Left renal pelvis (tissue), 4 donors: Measurements from ENCODE around the gene BCL2L11. TPM values are rescaled to one million over a fixed set of nuclear protein-coding genes. Genes with fewer than 3 reads are reported as not detected.

Experiments used
- DNase-seq, 4 donors: peaks; one replicate each; pipeline ENCODE4 v3.0.0-alpha.2; 2013; ENCODE audit warnings: low read depth in 4 of 4, low spot score in 3 of 4
- polyA plus RNA-seq, 4 donors: library from polyadenylated mRNA; unstranded; fragments of 120-200 nt; gene quantifications; one replicate each; pipeline ENCODE4 v1.2.1, GENCODE V29; 2013; ENCODE audit not compliant: insufficient read length in 4 of 4

Gene BCL2L11
- polyA plus RNA-seq, 4 donors, result 14.6 to 21.4 (median 18.5) TPM

DNA sequence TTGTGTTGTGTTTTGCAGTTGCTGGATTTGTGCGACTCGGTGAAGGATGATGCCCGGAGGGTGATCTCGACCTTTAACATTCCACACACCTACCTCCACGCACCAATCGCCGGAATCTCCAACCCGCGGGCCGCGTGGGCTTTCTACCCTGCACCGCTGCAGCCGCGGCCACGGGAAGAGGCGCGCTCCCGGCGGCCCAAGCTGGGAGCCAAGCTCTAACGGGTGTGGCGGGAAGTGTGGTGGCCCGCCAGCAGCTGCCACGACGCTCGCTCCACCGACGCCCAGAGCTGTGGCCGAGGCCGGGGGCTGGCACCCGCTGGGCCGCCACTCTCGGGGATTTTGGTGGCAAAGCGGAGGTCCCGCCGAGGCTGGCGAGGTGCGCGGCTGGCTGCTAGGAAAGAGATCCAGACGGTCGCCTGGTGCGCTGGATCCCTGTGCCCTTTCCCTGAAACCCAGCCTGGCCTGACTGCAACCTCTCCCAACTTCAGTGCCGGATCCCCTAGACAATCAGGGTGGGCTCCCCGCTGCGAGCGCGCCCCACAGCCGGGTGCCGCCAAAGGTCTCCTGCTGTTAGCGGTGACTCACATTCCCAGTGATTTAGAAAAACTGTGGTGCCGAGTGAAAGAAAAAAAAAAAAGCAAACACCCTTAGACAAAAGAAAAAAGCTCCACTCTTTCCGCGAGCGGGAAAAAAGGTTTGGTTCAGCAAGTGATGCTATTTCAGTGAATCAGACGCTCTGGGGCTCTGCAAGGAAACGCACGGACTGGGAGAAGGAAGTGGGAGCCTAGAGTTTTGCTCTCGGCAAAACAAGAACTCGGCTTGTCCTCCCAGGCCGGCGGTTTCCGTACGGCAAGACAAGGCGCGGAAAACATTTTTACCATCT, 2.9 kb upstream of the BCL2L11 start:
- DNase-seq, result peak; percentile 20 to 29 (median 28)

DNA sequence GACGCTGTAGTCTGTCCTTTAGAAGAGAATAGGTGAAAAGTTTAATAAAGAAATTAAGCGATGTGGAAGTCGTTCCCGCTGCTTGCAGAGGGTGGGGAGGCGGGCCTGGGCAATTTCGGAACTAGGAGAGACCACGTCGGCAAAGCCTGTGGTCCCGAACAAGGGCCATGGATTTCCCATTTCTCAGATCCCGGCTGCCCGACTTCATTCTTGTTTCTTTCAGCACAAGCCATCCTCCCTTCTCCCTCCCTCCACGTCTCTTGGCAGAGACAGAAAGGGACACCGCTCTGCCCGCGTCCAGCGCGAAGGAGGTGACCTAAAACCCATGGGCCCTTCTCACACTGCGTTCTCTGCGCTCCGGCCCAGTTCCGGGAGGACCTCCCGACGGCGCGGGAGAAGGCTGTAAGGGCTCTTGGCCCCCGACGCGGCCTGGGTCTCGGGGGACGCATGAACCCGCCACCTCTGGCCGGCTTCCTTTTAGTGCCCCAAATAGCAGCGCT, 2.2 kb upstream of the BCL2L11 start:
- peak in 2 of 4 donors; percentile 9 to 18 for DNase-seq

DNA sequence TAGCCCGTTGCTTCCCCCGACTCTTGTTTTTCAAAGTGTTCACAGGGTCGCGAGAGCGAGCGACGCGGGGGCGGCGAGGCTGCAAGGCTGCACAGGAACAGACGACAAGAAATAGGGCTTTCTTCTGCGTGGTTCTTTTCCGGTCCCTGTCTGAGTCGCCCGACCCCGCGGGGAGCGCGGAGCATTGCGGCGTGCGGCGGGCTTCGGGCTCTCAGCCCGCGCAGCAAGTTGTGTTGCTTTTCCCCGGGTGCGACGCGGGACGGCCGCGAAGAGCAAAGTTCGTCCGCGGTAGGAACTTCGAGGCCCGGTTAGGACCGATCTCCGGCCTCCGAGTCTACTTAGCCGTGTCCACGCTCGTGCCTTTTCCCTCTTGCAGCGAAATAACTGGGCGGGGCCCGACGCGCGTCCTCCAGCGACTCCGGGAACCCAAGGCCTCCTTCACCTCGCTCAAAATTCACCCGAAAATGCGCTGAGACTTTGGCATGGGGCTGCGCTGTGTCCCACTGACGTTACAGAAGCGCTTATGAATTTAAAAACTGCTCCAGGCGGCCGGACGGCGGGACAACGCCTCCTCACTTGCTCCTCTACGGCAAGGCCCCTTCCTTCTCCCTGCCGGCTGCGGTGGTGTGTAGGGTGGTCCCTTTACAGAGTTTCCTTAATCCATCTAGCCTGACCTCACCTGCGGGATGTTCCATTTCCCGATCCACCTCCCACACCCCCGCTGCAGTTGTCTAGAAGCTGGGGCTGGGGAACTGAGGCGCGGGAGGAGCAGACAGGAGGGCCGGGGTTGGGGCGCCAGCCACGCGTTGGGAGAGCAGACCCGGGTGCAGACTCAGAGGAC, 1.5 kb upstream of the BCL2L11 start:
- DNase-seq, result peak in 3 of 4 donors; percentile 11 to 26 (median 16)

DNA sequence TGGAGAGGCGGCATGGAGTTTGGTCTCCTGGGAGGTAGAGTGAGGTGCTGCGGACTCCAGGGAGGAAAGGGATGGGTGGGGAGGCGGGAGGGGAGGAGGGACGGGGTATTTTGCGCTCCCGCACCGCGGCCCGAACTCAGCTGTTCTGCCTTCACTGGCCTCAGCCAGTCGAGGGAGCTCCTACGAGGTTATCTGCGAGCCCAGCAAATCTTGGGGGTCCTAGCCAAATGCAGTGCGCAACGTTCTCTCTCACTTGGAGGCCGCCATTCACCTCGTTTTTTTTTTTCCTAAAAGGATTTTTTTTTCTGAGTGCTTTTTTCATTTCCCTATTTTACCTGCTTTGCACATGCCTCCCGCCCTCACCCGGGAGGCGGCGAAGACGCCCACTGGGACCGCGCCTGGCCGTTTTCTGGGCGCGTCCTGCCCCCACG, 877 bp upstream of the BCL2L11 start:
- peak in 2 of 4 donors; percentile 6 to 14 for DNase-seq

DNA sequence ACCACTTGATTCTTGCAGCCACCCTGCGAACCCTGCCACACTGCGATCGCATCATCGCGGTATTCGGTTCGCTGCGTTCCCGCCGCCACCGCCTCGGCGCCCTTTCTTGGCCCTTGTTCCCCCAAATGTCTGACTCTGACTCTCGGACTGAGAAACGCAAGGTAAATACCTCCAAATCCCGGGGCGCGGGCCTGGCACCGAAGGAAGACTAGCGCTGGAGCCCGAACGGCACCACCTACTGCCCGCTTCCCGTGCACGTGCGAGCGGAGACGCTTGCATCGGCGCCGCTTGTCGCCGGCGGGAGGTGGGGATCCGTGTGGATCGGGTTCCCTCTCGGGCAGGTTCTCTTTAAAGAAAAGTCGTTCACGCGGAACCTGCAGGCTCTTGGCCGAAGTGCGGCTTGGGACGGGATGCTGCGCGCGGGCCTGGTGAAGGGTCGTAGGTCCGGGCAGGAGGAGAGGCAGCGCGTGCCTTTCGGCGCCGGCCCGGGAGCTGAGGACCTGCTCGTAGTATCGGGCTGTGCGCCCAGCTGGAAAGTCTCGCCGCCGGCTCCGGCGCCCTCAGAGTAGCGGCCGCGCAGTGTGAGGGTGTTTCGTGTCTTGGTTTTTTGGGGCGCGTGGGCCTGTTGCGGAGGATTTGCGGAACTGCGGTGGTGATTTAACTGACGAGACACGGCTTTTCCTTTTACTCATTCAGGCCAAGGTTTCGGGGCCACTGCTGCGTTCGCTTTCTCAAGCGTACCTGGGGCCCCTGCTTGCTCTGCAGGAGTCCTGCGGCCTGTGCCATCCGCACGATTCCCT, 514 bp downstream of the BCL2L11 start:
- peak in 3 of 4 donors; percentile 24 to 51 (median 33) for DNase-seq

DNA sequence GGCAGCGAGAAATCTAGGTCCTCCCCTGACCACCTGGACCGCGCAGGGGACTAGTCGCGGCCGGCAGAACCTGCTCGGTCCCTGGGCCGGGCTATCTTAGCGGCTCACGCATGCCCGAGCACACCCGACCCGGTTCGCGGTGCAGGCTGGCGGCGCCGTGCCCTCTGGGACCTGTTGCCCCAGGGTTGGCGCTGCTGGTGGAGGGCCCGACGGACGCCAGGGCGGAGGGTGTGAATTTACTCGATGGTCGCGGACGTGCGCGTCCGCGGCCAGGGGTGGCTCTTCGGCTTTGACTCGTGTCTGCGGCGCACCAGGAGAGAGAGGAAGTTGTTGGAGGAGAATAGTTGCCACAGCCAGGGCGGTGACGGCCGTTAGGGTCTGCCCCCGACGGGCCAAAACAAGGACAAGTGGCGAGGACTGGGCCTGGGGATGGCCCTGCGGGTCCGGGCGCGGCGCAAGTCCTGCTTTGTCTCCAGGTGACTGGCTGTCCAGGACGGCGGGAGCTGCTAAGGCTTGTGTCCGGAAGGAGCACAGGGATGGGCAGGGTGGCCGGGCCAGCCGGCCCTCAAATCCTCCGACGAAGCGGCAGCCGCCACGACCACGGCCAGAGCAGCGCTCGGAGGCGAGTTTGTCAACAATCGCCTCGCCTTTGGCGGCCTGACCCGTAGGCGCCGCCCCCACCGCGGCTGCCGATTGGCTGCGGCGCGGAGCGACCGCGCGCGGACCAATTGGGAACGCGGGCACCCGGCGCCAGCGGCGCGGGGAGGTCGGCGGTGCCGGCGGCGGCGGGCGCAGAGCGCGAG, 1.3 kb downstream of the BCL2L11 start:
- peak; percentile 72 to 80 (median 78) for DNase-seq

DNA sequence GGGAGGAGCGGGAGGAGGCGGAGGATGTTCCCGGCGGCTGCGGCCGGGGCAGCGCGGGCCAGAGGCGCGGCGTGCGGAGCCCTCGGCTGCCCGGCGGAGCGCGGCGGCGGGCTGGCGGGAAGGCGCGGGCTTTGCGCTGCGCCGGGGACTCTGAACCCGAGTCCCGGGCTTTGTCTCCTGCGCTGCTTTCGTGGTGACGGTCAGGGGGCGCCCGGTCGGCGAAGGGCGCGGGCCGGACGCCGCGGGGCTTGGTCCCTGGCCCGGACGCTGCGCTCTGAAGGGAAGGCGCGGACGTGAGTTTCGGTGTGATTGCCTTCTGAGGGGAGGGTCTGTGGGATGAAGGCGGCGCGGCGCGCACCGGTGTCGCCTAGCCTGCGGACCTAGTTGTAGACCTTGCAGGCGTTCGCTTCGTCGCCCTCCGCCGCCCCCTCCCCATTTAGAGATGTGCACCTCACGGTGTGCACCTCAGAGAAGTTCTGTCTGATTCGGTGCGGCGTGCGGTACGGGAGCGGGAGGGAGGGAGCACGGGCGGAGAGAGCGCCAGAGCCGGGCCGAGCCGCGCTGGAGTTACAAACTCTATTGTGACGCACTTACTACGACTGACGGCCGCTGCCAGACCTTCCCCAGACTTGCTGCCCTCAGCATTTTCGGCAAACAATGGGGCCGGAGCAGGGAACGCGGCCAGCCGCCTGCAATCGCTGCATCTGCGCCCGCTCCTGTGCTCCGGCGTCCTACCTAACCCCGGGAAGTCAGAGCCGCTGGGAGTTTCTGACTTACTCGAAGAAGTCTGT, 2.1 kb downstream of the BCL2L11 start:
- DNase-seq, result peak; percentile 28 to 56 (median 39)

DNA sequence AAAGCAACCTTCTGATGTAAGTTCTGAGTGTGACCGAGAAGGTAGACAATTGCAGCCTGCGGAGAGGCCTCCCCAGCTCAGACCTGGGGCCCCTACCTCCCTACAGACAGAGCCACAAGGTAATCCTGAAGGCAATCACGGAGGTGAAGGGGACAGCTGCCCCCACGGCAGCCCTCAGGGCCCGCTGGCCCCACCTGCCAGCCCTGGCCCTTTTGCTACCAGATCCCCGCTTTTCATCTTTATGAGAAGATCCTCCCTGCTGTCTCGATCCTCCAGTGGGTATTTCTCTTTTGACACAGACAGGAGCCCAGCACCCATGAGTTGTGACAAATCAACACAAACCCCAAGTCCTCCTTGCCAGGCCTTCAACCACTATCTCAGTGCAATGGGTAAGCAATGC, 3.0 kb downstream of the BCL2L11 start:
- no peak for DNase-seq

DNA sequence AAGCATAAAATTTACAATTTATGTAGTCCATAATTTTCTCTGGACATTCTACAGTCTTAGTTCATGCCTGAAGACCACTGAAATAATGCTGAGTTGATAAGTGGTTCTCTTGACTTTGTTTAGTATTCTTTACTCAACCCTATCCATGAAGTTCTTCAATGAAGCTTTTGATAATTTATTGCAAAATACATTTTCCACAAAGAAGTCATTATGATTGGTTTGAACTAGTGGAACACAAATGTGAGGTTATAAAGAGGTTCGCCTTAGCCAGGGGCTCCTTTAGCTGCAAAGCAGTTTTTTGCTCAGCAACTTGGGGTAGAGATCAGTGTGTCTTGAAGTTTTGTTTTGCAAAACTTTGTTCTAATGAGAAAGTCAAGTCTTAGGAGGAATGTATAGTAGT, 5.9 kb downstream of the BCL2L11 start:
- DNase-seq, result no peak

DNA sequence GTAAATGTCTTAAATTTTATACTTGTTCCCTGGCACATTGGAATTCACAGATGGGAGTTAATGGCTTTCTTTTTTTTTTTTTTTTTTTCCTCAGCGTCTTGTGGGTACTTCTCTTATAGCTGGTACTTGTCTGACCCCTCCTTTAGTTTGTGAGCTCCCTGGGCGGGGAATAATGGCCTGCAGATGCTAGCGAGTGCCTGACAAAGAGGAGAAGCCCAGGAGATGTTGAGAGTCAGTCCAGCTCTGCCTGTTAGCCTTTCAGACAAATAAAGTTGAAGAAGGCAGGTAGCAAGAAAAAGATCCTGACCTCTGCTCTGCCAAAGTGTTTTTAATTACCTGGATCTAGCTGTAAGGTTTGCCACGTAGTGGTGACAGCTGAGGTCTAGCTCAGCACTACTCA, 6.6 kb downstream of the BCL2L11 start:
- DNase-seq, result no peak

DNA sequence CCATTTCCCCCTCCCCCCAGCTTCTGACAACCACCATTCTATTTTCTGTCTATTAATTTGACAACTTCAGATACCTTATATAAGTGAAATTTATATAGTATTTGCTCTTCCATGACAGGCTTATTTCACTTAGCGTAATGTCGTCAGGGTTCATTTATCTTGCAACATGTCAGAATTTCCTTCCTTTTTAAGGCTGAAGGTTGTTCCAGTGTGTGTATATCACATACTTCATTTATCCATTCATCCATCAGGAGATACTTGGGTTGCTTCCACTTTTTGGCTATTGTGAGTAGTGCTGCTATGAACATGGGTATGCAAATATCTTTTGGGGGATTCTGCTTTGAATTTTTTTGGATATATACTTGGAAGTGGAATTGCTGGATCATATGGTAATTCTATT, 7.4 kb downstream of the BCL2L11 start:
- DNase-seq, result no peak

DNA sequence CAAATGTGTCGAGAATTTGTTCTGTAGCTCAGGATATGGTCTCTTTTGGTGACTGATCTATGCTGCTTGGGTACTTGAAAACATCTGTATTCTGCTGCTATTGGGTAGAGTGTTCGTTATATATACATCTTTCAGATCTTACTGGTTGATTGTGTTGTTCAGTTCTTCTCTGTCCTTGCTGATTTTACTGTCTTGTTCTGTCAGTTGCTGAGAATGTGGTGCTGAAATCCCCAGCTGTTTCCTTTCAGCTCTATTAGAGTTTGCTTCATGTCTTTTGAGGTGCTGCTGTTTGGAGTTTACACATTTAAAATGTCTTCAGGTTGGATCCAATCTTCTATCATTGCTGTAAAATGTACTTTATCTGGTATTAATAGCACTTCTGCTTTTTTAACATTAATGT, 12.9 kb downstream of the BCL2L11 start:
- no peak for DNase-seq

DNA sequence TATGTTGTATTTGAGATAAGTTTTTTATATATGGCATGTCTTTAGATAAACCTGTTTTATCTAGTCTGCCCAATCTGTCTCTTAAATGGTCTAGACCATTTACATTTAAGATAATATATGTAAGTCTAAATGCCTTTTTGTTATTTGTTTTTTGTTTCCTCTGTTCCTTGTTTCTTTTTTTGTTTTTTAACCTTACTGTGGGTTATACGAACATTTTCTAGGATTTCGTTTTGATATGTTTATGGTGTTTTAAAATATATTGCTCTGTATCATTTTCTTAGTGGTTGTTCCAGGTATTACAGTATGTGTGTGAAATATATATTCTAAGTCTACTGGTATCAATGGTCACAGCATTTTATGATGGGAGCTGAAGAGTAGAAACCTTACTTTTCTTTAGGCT, 13.3 kb downstream of the BCL2L11 start:
- no peak for DNase-seq

DNA sequence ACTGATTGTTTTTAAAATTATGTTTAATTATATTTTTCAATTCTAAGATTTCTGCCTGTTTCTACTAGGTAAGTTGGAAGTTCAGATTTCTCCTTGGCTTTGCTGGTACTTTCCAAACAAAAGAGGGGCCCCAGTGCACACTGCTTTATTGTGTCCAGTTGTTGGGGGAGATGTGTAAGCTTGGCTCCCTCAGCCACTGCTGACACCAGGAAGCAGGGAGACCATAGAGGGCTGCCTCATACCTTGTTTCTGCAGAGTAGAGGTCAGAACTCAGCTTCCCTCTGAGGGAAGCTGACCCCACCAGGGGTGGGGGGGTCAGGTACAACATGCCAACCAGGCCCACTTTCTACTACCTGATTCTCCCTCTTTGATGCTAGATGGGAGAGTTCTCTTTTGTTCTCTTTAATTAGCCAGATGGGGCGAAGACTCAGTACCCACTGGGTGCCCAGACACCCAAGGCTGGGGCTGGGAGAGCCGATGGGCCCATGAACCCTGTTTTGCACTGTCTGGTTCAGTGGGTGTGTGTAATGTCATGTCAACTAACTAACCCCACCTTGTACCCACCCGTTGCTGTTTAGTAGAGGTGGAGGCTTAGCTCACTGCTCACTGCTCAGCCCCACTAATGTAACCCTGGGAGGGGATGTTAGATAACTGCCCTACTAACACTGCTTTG, 14.7 kb downstream of the BCL2L11 start:
- DNase-seq, result no peak

DNA sequence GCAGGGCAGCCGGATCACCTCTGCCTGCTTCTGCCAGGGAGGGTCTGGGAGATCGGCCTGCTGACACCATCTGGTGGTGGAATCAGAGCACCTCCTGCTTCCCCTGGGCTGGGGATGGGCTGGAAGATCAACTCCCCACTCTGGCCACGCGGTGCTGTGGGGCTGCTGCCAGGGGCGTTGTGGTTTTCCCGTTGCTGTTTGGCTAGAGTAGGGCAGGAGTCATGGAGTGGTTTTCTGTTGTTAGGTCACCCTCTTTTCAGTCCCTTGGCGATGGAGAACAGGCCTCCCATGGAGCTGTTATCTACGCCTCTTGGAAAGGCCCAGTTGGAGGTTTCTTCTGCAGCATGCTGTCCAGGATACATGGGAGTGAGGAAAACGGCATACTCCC, 15.2 kb downstream of the BCL2L11 start:
- DNase-seq, result no peak

DNA sequence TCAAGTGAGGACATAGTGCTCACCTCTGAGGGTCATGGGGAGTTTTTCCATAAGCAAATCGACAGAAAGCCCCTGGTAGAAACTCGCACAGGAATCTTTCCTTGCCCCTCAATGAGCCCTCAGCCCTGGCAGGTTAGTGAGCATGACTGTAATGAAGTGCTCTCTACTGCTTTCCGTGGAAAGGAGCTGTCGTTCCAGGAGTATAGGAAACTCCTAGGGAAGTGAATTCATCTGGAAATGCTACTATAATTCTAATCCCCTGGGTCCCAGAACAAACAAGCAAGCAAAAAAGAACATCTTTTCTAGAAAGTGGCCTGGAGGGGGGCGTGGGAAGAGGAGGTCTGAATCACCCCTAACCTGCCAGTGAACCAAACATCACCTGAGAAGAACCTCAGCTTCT, 18.1 kb downstream of the BCL2L11 start:
- no peak for DNase-seq

DNA sequence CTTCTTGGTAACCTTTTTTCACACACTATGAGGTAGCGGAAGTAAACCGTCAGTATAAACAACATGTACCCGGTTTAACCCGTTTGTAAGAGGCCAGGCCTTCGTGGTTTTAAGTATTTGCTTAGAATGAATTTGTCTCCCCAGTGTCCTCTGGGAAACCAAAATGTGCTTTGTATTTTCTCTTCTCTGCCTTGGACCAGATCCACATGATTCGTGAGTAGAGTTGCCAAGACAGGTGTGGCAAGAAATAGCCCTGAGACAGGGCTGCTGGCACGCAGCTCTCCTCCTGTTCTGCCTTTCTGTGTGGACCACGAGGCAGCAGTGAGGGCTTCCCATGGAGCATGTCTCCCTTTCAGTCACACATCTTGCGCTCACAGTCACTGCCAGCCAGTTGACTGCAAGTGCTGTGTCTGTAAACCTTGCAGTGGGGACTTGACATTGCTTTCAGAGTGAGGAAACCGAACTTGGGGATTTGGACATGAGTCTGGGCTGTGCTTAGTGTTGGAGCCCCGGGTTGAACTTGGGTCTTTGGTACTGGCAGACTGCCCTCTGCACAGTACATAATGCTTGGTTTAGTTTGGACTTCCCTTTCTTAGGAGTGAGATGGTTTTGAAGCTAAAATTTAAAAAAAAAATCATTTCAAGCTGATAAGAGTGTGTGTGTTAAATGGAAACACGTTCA, 19.1 kb downstream of the BCL2L11 start:
- DNase-seq, result no peak

DNA sequence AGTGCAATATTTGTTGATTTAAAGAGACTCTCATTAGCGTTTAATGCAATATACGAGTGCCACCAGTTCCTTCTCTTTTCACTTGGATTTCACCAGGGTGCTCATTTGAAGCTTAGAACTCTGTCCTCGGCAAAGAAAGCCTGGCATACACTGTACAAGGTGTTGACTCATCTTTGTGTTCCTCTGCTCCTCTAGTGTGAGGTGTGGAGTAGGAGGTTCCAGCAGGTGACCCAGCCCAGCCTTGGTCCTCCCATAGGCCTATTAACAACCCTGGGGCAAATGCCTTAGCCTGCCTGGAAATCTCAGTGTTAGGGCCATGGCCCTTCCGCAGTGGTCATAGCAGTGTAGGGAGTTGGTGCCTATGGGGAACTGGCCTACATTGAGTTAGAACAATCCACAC, 20.1 kb downstream of the BCL2L11 start:
- no peak for DNase-seq
